Measurements from ENCODE around the gene GRIN1.

Gene GRIN1

DNA sequence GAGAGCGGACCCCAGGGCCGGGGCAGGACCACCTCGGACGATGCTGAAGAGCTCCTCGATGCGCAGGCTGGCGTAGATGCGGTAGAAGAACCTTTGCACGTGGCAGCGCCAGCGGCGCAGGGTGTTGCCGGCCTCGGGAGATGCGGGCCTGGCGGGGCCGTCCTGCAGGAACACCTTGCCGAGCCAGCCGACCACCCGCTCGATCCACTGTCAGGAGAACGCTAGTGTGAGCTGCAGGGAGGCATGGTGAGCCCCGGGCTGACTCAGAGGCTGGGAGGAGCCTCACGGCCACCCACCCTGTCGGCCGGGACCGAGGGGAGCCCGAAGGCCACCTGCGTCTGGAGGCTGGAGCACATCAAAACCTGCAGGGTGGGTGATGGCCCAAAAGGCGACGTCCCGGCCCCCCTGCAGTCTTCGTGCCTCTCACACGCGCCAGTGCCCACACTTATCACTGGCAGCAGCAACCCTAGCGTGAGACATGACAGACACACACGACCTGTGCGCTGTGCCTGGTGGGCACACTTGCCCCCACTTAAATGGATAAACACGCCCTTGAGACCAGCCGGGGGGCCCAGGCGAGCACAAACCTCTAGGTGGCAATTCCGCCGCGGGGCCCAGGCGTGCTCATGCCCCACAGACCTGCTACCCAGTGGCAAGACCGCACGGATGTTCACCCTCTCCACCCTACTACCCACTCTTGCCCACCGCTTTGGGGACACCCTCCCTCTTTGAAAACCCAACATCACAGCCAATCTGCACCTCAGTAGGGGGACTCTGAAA is 46.1 kb downstream of the GRIN1 start:
- H3K27ac Mint-ChIP-seq: no peak overlapping the region
- peaks cover 32% of the 10 kb centered on the region for H3K4me1 Mint-ChIP-seq
- H3K27me3 Mint-ChIP-seq: no peaks in the 10 kb centered on the region
- no peaks in the 10 kb centered on the region for H3K9me3 Mint-ChIP-seq
- H3K36me3 Mint-ChIP-seq: no peaks in the 10 kb centered on the region
- no peak overlapping the region for H3K4me3 Mint-ChIP-seq

- Mint-ChIP-seq H3K4me3 (peak overlapping the region; percentile 95), H3K27me3 (no peaks in the 10 kb centered on the region)
Measured at GRCh38 chr9:137185921-137186320, 47.0 kb downstream of the GRIN1 start.

DNA sequence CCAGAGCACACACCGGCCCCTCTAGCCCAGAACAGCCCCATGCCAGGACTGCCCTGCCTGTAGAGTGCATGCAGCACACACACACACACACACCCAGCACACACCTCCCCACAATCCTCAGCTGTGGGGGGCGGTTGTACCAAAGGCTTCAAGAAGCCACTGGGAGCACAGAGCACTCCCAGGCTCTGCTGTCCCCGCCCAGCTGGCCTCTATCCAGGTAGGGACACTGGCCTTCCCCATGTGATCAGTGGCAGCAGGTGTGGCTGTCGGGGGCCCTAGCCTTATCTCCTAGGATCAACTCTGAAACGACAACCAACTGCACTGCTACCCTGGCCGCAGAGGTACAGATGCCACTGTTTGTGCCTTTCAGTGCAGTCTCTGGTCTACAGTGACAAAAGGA is 47.4 kb downstream of the GRIN1 start:
- no peaks in the 10 kb centered on the region for H3K9me3 Mint-ChIP-seq
- H3K4me3 Mint-ChIP-seq: peak overlapping the region; percentile 95

More at GRCh38 chr9:137185921-137186320, 47.0 kb downstream of the GRIN1 start:
- H3K27ac Mint-ChIP-seq: no peak overlapping the region
- H3K9me3 Mint-ChIP-seq: no peaks in the 10 kb centered on the region
- peaks cover 32% of the 10 kb centered on the region for H3K4me1 Mint-ChIP-seq
- no peaks in the 10 kb centered on the region for H3K36me3 Mint-ChIP-seq

DNA sequence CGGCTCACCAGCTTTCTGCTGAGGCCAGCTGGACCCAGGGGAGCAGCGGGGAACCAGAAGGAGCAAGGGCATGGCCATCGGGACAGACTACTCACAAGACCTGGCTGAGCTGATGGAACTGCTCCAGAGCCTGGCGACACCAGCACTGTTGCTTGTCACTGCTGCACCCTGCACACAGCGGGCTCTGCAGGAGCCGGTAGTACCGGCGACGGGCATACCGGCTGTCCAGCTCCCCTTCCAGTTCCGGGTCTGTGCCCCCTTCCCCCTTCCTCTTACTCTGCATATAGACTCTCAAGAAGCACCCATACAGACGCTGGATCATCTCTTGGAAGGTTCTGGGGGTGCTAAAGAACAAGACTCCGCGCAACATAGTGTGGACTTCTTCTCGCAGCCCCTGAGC is 48.4 kb downstream of the GRIN1 start:
- Mint-ChIP-seq H3K4me3 (peak overlapping the region; percentile 95), H3K4me1 (peaks cover 32% of the 10 kb centered on the region), H3K27ac (peak overlapping the region; percentile 91), H3K36me3 (no peaks in the 10 kb centered on the region), H3K27me3 (no peaks in the 10 kb centered on the region), H3K9me3 (no peaks in the 10 kb centered on the region)

More for the DNA sequence above, 47.4 kb downstream of the GRIN1 start:
- Mint-ChIP-seq H3K36me3 (no peaks in the 10 kb centered on the region), H3K4me1 (peaks cover 32% of the 10 kb centered on the region), H3K27me3 (no peaks in the 10 kb centered on the region), H3K27ac (no peak overlapping the region)

- H3K27ac Mint-ChIP-seq: peak overlapping the region; percentile 91
- peak overlapping the region; percentile 95 for H3K4me3 Mint-ChIP-seq
- H3K27me3 Mint-ChIP-seq: no peaks in the 10 kb centered on the region
- H3K4me1 Mint-ChIP-seq: peaks cover 32% of the 10 kb centered on the region
- no peaks in the 10 kb centered on the region for H3K36me3 Mint-ChIP-seq
- H3K9me3 Mint-ChIP-seq: no peaks in the 10 kb centered on the region
Measured at GRCh38 chr9:137188086-137188489, 49.1 kb downstream of the GRIN1 start.

DNA sequence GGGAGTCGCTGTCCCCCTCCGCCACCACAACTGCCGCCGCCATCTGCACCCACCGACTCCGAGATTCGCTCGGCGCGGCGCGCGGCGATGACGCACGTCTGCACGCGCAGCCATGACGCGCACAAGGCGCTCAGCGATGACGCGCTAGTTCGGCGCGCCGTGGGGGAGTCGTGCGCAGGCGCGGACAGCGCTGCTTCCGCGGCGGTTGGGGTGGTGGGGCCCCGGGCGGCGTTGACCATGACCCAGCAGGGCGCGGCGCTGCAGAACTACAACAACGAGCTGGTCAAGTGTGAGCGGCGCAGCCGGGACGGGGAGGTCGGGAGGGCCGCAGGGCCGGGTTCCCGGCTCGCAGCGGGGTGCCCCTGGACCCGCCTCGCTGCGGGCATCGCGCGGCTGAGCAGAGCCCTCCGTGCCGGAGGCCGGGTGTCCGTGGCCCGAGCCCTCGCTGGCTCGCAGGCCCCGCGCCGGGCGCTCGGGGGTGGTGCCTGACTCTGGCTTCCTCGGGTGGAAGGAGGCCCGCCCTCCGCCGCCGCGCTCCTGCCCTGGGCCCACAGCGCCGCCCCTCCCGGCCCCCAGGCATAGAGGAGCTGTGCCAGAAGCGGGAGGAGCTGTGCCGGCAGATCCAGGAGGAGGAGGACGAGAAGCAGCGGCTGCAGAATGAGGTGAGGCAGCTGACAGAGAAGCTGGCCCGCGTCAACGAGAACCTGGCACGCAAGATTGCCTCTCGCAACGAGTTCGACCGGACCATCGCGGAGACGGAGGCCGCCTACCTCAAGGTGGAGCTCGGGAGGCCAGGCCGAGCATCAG is 49.7 kb downstream of the GRIN1 start, which contains the start of the genes ANAPC2 and SSNA1:
ANAPC2 (minus strand) TSS at position 71 of the 807 bp plus-strand sequence; CDS start at position 43, 28 bp downstream.
SSNA1 (plus strand) TSS at position 187 of the 807 bp plus-strand sequence; CDS start at position 238, 51 bp downstream.
- H3K4me3 Mint-ChIP-seq: peak within 1 kb of the TSS; percentile 95
- no peaks in the 10 kb centered on the region for H3K27me3 Mint-ChIP-seq
- H3K4me1 Mint-ChIP-seq: peaks cover 32% of the 10 kb centered on the region
- H3K36me3 Mint-ChIP-seq: no peaks in the 10 kb centered on the region
- H3K27ac Mint-ChIP-seq: peak within 1 kb of the TSS; percentile 91
- no peaks in the 10 kb centered on the region for H3K9me3 Mint-ChIP-seq

DNA sequence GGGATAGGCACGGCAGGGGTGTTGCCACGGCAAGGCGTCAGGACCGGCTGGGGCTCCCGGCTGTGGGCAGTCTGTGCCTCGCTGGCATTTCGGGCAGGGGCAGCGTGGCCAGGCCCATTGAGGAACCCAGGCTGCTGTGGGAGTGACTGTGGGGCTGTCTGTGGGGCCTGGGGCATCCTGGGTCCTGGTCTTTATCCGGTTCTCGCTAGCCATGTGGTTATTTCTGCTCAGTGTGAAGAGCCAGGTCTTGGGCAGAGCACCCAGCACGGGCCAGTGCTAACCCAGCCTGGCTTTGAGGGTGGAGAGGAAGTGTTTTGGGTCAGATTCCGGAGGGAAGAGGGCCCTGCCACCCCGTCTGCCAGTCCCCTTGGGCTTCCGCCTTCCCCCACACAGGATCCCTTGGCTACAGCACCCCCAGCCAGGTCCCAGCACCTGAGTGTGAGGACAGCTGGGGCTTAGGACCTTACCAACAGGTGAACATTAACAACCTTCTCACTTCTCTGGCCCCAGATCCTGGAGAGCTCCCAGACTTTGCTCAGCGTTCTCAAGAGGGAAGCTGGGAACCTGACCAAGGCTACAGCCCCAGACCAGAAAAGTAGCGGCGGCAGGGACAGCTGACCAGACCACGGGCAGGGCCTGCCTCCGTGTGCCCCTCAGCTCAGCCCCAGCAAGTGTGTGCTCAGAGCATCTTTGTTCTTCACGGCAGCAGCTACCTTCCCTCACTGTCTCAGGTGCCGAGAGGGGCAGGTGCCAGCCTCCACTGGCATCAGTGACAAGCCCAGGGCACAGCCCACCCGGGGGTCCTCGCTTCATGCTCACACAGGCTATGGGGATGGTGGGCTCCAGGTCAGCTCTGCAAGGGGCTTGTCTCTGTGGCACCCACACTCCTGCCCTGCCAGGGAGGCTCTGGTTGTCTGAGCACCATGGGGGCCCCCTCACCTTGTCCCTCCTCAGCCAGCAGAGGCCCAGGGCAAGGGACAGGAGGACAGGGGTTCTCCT is 50.6 kb downstream of the GRIN1 start:
- Mint-ChIP-seq H3K36me3 (no peaks in the 10 kb centered on the region), H3K4me1 (peaks cover 25% of the 10 kb centered on the region), H3K27ac (peak overlapping the region; percentile 87), H3K9me3 (no peaks in the 10 kb centered on the region), H3K27me3 (no peaks in the 10 kb centered on the region), H3K4me3 (peak overlapping the region; percentile 89)

GRCh38 chr9:137190315-137190856 is 51.4 kb downstream of the GRIN1 start:
- Mint-ChIP-seq H3K9me3 (no peaks in the 10 kb centered on the region), H3K36me3 (no peaks in the 10 kb centered on the region), H3K27me3 (no peaks in the 10 kb centered on the region), H3K4me1 (peaks cover 25% of the 10 kb centered on the region), H3K4me3 (peak overlapping the region; percentile 55), H3K27ac (peak overlapping the region; percentile 51)

GRCh38 chr9:137191245-137191644 is 52.3 kb downstream of the GRIN1 start:
- no peak overlapping the region for H3K27ac Mint-ChIP-seq
- H3K27me3 Mint-ChIP-seq: no peaks in the 10 kb centered on the region
- no peaks in the 10 kb centered on the region for H3K9me3 Mint-ChIP-seq
- H3K4me3 Mint-ChIP-seq: no peak overlapping the region
- peaks cover 24% of the 10 kb centered on the region for H3K4me1 Mint-ChIP-seq
- H3K36me3 Mint-ChIP-seq: no peaks in the 10 kb centered on the region

DNA sequence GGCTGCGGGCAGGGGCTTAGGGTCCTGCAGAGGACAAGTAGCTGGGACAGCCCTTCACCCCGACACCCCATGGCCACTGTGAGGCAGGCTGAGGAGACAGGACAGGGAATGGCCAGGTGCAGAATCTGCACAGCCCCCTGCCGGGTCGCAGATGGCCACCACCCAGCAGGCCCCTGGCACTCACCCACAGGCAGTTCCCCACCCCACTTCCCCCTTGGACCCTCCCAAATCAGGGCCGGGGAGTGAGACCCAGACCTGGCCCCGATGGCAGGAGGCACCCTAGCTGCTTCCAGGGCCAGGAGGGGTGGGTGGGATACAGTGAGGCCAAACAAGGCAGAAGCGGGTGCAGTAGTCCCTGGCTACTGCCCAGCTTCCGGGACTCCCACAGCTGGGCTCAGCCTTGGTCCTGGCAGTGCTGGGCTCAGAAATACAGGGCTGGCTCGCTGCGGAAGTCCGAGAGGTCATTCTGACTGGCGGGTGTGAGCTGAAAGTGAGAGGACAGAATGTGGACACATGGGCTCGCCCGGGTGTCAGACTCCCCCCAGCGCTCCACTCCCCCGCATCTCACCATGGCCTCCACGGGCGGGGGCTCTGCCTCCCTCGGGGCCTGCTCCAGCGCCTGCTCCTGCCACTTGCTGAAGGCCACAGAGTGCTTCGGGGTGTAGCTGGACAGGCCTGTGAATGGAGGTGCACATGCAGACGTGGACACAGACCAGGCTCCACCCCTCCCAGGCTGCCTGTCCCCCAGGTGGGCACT is 52.9 kb downstream of the GRIN1 start:
- Mint-ChIP-seq H3K4me1 (peaks cover 17% of the 10 kb centered on the region), H3K27me3 (no peaks in the 10 kb centered on the region), H3K36me3 (no peaks in the 10 kb centered on the region), H3K27ac (no peak overlapping the region), H3K4me3 (no peak overlapping the region), H3K9me3 (no peaks in the 10 kb centered on the region)

- no peaks in the 10 kb centered on the region for H3K9me3 Mint-ChIP-seq
- H3K4me1 Mint-ChIP-seq: peaks cover 12% of the 10 kb centered on the region
- H3K36me3 Mint-ChIP-seq: no peaks in the 10 kb centered on the region
- H3K4me3 Mint-ChIP-seq: no peak overlapping the region
- no peaks in the 10 kb centered on the region for H3K27me3 Mint-ChIP-seq
- H3K27ac Mint-ChIP-seq: peak overlapping the region; percentile 72
Measured at GRCh38 chr9:137192448-137192780, 53.5 kb downstream of the GRIN1 start.

DNA sequence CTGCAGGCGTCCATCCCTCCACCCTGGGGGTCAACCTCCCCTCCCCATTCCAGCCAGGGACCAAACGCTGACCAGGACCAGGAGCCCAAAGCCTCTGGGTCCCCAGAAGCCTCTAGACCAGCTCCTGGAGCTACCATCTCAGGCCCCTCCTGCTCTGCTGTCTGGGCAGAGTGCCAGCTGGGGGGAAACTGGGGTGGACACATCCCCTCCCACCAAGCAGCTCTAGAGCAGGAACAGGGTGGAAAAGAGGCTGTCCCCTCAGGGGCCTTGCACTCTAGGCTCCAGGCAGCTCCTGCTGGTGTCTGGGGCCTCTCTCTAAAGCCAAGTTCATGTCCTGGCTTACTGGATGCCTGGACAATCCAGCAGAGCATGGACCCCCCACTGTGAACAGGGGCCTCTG is 53.9 kb downstream of the GRIN1 start:
- no peaks in the 10 kb centered on the region for H3K36me3 Mint-ChIP-seq
- no peaks in the 10 kb centered on the region for H3K9me3 Mint-ChIP-seq
- no peak overlapping the region for H3K27ac Mint-ChIP-seq
- H3K27me3 Mint-ChIP-seq: no peaks in the 10 kb centered on the region
- peaks cover 9% of the 10 kb centered on the region for H3K4me1 Mint-ChIP-seq
- no peak overlapping the region for H3K4me3 Mint-ChIP-seq

DNA sequence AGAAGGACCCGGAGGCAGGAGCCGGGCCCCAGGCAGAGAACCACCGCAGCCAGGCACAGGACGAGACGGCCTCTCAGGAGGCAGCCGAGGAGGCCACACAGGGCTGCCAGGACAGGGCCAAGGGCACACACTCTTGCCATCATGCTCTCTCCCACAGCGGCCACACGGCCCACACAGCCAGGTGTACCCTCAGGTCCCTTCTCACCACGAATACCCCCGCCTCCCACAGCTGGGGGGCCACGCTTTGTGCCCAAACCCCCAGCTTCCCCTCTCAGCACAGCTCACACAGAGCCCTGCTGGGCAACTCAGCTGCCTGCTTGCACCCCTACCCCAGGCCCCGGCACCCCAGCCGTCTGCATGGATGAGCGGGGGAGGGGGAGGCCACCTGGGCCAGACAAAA is 54.8 kb downstream of the GRIN1 start:
- Mint-ChIP-seq H3K27me3 (no peaks in the 10 kb centered on the region), H3K27ac (no peak overlapping the region), H3K4me1 (peaks cover 9% of the 10 kb centered on the region), H3K4me3 (no peak overlapping the region), H3K9me3 (no peaks in the 10 kb centered on the region), H3K36me3 (no peaks in the 10 kb centered on the region)

DNA sequence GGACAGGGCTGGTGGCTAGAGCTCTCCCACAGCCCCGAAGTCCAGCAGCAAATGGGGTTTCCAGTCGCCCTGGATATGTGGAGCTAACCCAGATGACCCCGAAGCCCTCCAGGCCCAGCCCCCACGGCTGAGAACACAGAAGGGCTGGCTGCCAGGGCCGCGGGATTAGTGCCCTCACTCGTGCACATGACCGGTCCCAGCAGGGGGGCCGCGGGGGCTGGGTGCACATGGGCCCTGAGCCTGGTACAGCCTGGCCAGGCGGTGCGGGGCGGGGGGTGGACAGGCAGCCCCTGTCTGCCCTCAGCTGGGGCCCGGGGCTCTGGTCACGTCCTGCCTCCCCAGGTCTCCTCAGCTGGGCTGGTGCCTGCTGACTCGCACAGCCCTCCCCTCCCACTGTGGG is 55.4 kb downstream of the GRIN1 start:
- no peak overlapping the region for H3K4me3 Mint-ChIP-seq
- H3K27ac Mint-ChIP-seq: no peak overlapping the region
- peaks cover 4% of the 10 kb centered on the region for H3K4me1 Mint-ChIP-seq
- H3K27me3 Mint-ChIP-seq: no peaks in the 10 kb centered on the region
- no peaks in the 10 kb centered on the region for H3K9me3 Mint-ChIP-seq
- no peaks in the 10 kb centered on the region for H3K36me3 Mint-ChIP-seq
